ENCODE measurements around the gene PPFIA1.

PPFIA1 gene

DNA sequence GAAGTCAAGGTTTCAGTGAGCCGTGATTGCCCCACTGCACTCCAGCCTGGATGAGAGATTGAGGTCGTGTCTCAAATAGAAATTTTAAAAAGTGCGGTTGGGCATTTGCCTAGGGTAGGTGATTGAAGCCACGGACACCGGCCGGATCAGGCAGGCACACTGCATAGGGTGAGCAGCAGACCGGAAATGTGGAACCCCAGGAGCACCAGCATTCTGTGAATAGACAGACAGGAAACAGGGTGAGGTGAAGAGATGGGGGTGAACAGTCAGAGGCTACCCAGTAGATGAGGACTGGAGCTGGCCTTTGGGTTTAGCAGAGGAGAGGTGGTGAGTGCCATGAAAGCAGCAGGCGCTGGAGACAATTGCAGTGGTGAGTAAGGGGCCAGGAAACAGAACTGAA lies 43.5 kb downstream of the PPFIA1 start:
- H3K4me3 ChIP-seq (replicated peaks; ENCODE audit: insufficient read depth, low read length): peak overlapping the region; percentile 53
- DNase-seq (ENCODE audit: low read depth in 1 of 2, low spot score in 1 of 2): peak in 1 of 2 experiments; percentile 15
- H3K27ac ChIP-seq (replicated peaks): peak overlapping the region; percentile 70
- H3K27me3 ChIP-seq (ENCODE audit: insufficient read depth, poor library complexity, severe bottlenecking): no peaks in the 10 kb centered on the region
- TF ChIP-seq GABPA (IDR thresholded peaks at IDR 0.05; ENCODE audit: low read depth) (peak; percentile 45; the same call in 1 of the 2 replicates), REST (IDR thresholded peaks at IDR 0.05; ENCODE audit: insufficient replicate concordance, low read depth) (no peak), SPI1 (IDR thresholded peaks at IDR 0.05; ENCODE audit: borderline replicate concordance, low read depth) (no peak), POLR2AphosphoS5 (IDR thresholded peaks at IDR 0.05; ENCODE audit: low read depth) (0 out of 2 replicates have a peak, but pooled peaks have one; percentile 22)
- TF ChIP-seq, protein P1, sequence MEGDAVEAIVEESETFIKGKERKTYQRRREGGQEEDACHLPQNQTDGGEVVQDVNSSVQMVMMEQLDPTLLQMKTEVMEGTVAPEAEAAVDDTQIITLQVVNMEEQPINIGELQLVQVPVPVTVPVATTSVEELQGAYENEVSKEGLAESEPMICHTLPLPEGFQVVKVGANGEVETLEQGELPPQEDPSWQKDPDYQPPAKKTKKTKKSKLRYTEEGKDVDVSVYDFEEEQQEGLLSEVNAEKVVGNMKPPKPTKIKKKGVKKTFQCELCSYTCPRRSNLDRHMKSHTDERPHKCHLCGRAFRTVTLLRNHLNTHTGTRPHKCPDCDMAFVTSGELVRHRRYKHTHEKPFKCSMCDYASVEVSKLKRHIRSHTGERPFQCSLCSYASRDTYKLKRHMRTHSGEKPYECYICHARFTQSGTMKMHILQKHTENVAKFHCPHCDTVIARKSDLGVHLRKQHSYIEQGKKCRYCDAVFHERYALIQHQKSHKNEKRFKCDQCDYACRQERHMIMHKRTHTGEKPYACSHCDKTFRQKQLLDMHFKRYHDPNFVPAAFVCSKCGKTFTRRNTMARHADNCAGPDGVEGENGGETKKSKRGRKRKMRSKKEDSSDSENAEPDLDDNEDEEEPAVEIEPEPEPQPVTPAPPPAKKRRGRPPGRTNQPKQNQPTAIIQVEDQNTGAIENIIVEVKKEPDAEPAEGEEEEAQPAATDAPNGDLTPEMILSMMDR (IDR thresholded peaks at IDR 0.05; ENCODE audit: insufficient read depth, low read length): no peak

DNA sequence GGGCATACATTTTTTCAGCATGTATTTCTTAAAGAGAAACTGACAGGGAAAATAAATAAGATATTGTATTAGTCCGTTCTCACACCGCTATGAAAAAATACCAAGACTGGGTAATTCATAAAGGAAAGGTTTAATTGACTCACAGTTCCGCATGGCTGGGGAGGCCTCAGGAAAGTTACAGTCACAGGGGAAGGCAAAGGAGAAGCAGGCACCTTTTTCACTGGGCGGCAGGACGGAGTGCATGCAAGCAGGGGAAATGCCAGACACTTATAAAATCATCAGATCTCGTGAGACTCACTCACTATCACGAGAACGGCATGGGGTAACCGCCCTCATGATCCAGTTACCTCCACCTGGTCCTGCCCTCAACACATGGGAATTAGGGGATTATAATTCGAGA lies 44.2 kb downstream of the PPFIA1 start:
- TF ChIP-seq GABPA (IDR thresholded peaks at IDR 0.05; ENCODE audit: low read depth): no peak
- TF ChIP-seq, protein P1 (IDR thresholded peaks at IDR 0.05; ENCODE audit: insufficient read depth, low read length): no peak
- peak; percentile 99 for TF ChIP-seq POLR2AphosphoS5 (IDR thresholded peaks at IDR 0.05; ENCODE audit: low read depth)
- TF ChIP-seq REST (IDR thresholded peaks at IDR 0.05; ENCODE audit: insufficient replicate concordance, low read depth): peak; percentile 76
- TF ChIP-seq SPI1 (IDR thresholded peaks at IDR 0.05; ENCODE audit: borderline replicate concordance, low read depth): peak; percentile 60; the same call in 1 of the 2 replicates
- peak; percentile 81 to 86 for DNase-seq (ENCODE audit: low read depth in 1 of 2, low spot score in 1 of 2)
- Histone ChIP-seq H3K4me3 (replicated peaks; ENCODE audit: insufficient read depth, low read length) (peak overlapping the region; percentile 53), H3K27ac (replicated peaks) (peak overlapping the region; percentile 70), H3K27me3 (ENCODE audit: insufficient read depth, poor library complexity, severe bottlenecking) (no peaks in the 10 kb centered on the region)

DNA sequence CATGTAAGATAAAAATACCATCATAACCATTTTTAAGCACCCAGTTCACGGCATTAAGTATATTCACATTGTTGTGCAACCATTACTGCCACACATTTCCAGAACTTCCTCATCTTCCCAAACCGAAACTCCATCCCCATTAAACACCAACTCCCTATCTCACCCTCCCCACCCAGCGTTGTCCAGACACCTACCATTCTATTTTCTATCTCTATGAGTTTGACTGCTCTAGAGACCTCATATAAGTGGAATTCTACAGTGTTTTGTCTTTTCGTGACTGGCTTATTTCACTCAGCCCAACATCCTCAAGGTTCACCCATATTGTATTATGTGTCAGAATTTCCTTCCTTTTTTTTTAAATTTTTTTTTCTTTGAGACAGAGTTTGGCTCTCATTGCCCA lies 45.2 kb downstream of the PPFIA1 start:
- TF ChIP-seq GABPA (IDR thresholded peaks at IDR 0.05; ENCODE audit: low read depth) (no peak), REST (IDR thresholded peaks at IDR 0.05; ENCODE audit: insufficient replicate concordance, low read depth) (no peak), SPI1 (IDR thresholded peaks at IDR 0.05; ENCODE audit: borderline replicate concordance, low read depth) (no peak), POLR2AphosphoS5 (IDR thresholded peaks at IDR 0.05; ENCODE audit: low read depth) (no peak)
- TF ChIP-seq, protein P1 (IDR thresholded peaks at IDR 0.05; ENCODE audit: insufficient read depth, low read length): no peak
- Histone ChIP-seq H3K4me3 (replicated peaks; ENCODE audit: insufficient read depth, low read length) (peak overlapping the region; percentile 23), H3K27ac (replicated peaks) (peak overlapping the region; percentile 70), H3K27me3 (ENCODE audit: insufficient read depth, poor library complexity, severe bottlenecking) (no peaks in the 10 kb centered on the region)
- peak; percentile 61 to 74 for DNase-seq (ENCODE audit: low read depth in 1 of 2, low spot score in 1 of 2)

All from HL-60 (cell line).